ENCODE data around the gene HMX2.

DNA sequence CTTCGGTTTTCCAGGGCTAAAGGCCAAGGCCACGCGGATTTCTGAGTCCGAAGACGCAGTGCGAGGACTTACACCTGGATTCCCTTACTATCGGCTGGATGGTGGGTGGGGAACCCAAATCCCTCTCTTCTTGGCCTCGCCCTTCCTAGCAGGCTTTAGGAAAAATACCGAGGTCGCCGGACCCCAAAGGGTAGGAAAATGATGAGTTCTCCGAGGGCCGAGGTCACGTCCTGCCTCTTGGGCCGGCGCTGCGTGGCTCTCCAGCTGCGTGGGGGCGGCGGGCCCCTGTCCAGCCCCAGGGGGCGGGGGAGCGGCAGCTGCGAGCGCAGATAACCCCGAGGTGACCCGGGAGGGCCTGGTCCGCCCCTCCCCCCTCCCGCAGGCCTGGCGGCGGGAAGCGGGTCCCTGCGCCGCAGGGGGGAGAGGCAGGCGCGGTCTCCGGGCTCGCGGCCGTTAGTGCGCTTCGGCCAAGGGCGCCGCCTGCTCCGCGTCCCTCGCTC is 13.0 kb upstream of the HMX2 start:
- TF ChIP-seq, protein P1, sequence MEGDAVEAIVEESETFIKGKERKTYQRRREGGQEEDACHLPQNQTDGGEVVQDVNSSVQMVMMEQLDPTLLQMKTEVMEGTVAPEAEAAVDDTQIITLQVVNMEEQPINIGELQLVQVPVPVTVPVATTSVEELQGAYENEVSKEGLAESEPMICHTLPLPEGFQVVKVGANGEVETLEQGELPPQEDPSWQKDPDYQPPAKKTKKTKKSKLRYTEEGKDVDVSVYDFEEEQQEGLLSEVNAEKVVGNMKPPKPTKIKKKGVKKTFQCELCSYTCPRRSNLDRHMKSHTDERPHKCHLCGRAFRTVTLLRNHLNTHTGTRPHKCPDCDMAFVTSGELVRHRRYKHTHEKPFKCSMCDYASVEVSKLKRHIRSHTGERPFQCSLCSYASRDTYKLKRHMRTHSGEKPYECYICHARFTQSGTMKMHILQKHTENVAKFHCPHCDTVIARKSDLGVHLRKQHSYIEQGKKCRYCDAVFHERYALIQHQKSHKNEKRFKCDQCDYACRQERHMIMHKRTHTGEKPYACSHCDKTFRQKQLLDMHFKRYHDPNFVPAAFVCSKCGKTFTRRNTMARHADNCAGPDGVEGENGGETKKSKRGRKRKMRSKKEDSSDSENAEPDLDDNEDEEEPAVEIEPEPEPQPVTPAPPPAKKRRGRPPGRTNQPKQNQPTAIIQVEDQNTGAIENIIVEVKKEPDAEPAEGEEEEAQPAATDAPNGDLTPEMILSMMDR (IDR thresholded peaks at IDR 0.05; ENCODE audit: poor library complexity, severe bottlenecking): no peak
- no peak for TF ChIP-seq POLR2AphosphoS5 (IDR thresholded peaks at IDR 0.05)

Data from neural cell (in vitro differentiated cells).